DND-41 (cell line): ENCODE measurements around the gene SNX9.

ENCODE experiments used
- EZH2 ChIP-seq: IDR thresholded peaks from 3 replicates; pipeline ENCODE4 v1.6.1; 2012; ENCODE audit warnings: borderline replicate concordance, low read depth, mild to moderate bottlenecking, moderate library complexity, low read length, inconsistent platforms; ENCODE audit not compliant: severe bottlenecking
- TF ChIP-seq, protein P1 (sequence below): IDR thresholded peaks from 2 replicates; pipeline ENCODE4 v1.5.1; 2012; ENCODE audit warnings: borderline replicate concordance, low read length, moderate library complexity, mild to moderate bottlenecking; ENCODE audit not compliant: poor library complexity, severe bottlenecking; ENCODE audit errors: extremely low read depth

DNA sequence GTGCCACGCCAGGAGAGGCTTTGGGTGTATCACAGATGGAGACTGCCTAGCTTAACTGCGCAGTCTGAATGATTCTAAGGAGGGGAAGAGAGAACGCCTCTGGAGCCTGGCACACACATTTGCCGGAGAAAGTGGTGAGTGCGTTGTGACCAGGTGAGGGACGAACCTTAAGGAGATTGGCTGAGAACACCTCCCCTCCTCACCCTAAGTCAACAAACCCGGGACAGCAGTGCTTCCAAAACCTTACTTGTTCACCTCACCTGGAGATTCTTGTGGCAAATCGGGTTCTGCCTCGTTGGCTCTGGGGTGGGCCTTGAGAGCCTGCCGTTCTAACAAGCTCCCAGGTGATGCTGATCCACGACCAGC is 168.0 kb downstream of the SNX9 start:
- no peak for TF ChIP-seq EZH2
- TF ChIP-seq, protein P1, sequence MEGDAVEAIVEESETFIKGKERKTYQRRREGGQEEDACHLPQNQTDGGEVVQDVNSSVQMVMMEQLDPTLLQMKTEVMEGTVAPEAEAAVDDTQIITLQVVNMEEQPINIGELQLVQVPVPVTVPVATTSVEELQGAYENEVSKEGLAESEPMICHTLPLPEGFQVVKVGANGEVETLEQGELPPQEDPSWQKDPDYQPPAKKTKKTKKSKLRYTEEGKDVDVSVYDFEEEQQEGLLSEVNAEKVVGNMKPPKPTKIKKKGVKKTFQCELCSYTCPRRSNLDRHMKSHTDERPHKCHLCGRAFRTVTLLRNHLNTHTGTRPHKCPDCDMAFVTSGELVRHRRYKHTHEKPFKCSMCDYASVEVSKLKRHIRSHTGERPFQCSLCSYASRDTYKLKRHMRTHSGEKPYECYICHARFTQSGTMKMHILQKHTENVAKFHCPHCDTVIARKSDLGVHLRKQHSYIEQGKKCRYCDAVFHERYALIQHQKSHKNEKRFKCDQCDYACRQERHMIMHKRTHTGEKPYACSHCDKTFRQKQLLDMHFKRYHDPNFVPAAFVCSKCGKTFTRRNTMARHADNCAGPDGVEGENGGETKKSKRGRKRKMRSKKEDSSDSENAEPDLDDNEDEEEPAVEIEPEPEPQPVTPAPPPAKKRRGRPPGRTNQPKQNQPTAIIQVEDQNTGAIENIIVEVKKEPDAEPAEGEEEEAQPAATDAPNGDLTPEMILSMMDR, result no peak
